Measurements from ENCODE around the gene STRAP.

DNA sequence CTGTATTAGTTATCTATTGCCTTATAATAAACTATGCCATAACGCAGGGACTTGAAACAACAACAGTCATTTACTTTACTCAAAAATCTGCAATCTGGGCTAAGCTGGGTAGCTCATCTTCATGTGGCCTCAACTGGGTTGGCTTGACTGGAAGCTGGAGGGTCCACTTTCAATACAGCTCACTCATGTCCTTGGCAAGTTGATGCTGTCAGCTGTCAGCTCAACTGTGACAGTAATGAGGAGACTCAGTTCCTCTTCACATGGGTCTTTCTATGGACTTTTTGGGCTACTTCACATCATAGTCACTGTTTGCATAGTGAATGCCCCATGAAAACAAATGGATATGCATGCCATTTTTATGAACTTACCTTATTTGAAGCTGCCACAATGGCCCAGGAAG is 33.6 kb upstream of the STRAP start:
- TF ChIP-seq, protein P1, sequence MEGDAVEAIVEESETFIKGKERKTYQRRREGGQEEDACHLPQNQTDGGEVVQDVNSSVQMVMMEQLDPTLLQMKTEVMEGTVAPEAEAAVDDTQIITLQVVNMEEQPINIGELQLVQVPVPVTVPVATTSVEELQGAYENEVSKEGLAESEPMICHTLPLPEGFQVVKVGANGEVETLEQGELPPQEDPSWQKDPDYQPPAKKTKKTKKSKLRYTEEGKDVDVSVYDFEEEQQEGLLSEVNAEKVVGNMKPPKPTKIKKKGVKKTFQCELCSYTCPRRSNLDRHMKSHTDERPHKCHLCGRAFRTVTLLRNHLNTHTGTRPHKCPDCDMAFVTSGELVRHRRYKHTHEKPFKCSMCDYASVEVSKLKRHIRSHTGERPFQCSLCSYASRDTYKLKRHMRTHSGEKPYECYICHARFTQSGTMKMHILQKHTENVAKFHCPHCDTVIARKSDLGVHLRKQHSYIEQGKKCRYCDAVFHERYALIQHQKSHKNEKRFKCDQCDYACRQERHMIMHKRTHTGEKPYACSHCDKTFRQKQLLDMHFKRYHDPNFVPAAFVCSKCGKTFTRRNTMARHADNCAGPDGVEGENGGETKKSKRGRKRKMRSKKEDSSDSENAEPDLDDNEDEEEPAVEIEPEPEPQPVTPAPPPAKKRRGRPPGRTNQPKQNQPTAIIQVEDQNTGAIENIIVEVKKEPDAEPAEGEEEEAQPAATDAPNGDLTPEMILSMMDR (conservative IDR thresholded peaks at IDR 0.05; ENCODE audit: low read depth, low read length): no peak
- TF ChIP-seq RFX5 (IDR thresholded peaks at IDR 0.05; ENCODE audit: low read depth, low read length) (no peak), MXI1 (IDR thresholded peaks at IDR 0.05; ENCODE audit: borderline replicate concordance, low read depth, low read length) (no peak)

All from IMR-90 (cell line).